Lung (tissue), 12 donors: ENCODE data around the gene SLC6A2. TPM values are rescaled to one million over a fixed set of nuclear protein-coding genes. Genes with fewer than 3 reads are reported as not detected.

Experiments
- ATAC-seq: fragments of 200-7000 bp; cut with Tn5 transposase; one replicate; pipeline ENCODE4 v1.9.1; 2020; ENCODE audit warnings: moderate number of reproducible peaks; ENCODE audit not compliant: insufficient read depth, low FRiP score
- DNase-seq, 3 donors: peaks; one replicate each; pipeline ENCODE4 v3.0.0-alpha.2; 2013 to 2017
- H3K27ac ChIP-seq, 2 donors: one replicate each; pipeline ENCODE4 v1.5.1; 2013; ENCODE audit warnings: mild to moderate bottlenecking in 2 of 2, moderate library complexity in 2 of 2, control low read depth in 1 of 2, inconsistent platforms in 1 of 2, low read depth in 1 of 2, low read length in 1 of 2
- H3K27me3 ChIP-seq, 3 donors: one replicate each; pipeline ENCODE4 v1.5.1; 2013; ENCODE audit warnings: low read length in 2 of 3; ENCODE audit not compliant: control insufficient read depth in 3 of 3, insufficient read depth in 3 of 3
- H3K36me3 ChIP-seq, 4 donors: one replicate each; pipeline ENCODE4 v1.5.1; 2013; ENCODE audit warnings: low read length in 4 of 4, mild to moderate bottlenecking in 1 of 4, moderate library complexity in 1 of 4; ENCODE audit not compliant: control insufficient read depth in 4 of 4, insufficient read depth in 4 of 4
- H3K4me1 ChIP-seq, 5 donors: one replicate each; pipeline ENCODE4 v1.5.1; 2013; ENCODE audit warnings: low read length in 5 of 5, mild to moderate bottlenecking in 2 of 5, moderate library complexity in 1 of 5; ENCODE audit not compliant: control insufficient read depth in 5 of 5, insufficient read depth in 5 of 5
- H3K4me3 ChIP-seq: one replicate; pipeline ENCODE4 v1.5.1; 2013; ENCODE audit warnings: mild to moderate bottlenecking, control low read depth, moderate library complexity
- H3K9ac ChIP-seq, 2 donors: one replicate each; pipeline ENCODE4 v1.5.1; 2013; ENCODE audit warnings: low read length in 2 of 2, control low read depth in 1 of 2; ENCODE audit not compliant: insufficient read depth in 1 of 2
- H3K9me3 ChIP-seq, 4 donors: one replicate each; pipeline ENCODE4 v1.5.1; 2013; ENCODE audit warnings: low read length in 3 of 4, mild to moderate bottlenecking in 1 of 4, moderate library complexity in 1 of 4; ENCODE audit not compliant: control insufficient read depth in 4 of 4, insufficient read depth in 3 of 4
- CTCF ChIP-seq: IDR thresholded peaks from 2 replicates; pipeline ENCODE4 v1.5.1; 2012; ENCODE audit warnings: mild to moderate bottlenecking; ENCODE audit errors: control extremely low read depth, extremely low read depth
- WGBS, 2 donors: extraction: QIAGEN DNeasy Blood & Tissue Kit; methylation state at CpG; one replicate each; pipeline ENCODE4 v1.1.7; 2013; 5-methylcytosine and 5-hydroxymethylcytosine counted together
- polyA plus RNA-seq, 2 donors: library from polyadenylated mRNA; stranded (reverse); fragments of 200-250 nt; gene quantifications; one replicate each; pipeline ENCODE4 v1.2.1, GENCODE V29; 2013
- total RNA-seq, 2 donors: library from RNA; depleted of rRNA in 1 of 2; stranded (reverse); fragments of >200 nt in 1 of 2; gene quantifications; one replicate each; pipeline ENCODE4 v1.2.1, GENCODE V29; 2014 to 2021
- donor health status: control.
- donor health status: control.
- donor health status: Bipolar disorder and iron deficiency.
- donor health status: healthy.
- donor health status: DM: yes; HTN: yes; CAD: no.

Gene SLC6A2
- total and polyA plus RNA-seq, 4 donors = 0.02 to 0.26 TPM; not detected in 2

GRCh38 chr16:55687802-55688201, 32.0 kb downstream of the SLC6A2 start:
- Histone ChIP-seq H3K4me3 (no peak overlapping the region), H3K36me3 (no peaks in the 10 kb centered on the region), H3K27me3 (peaks cover 0 to 9% (median 3%) of the 10 kb centered on the region in 3 donors), H3K27ac (no peak overlapping the region), H3K9me3 (peaks cover 0 to 10% (median 1%) of the 10 kb centered on the region in 4 donors), H3K9ac (no peak overlapping the region), H3K4me1 (no peaks in the 10 kb centered on the region)
- DNase-seq = no peak
- ATAC-seq = no peak
- 75% methylated on average over 2 of the region's 2 CpGs for WGBS, 2 donors
- no peak for TF ChIP-seq CTCF

- no peak for TF ChIP-seq CTCF
- no peak for ATAC-seq
- Histone ChIP-seq H3K27ac (no peak overlapping the region), H3K27me3 (peaks cover 0 to 9% (median 3%) of the 10 kb centered on the region in 3 donors), H3K9ac (no peak overlapping the region), H3K36me3 (no peaks in the 10 kb centered on the region), H3K9me3 (peaks cover 0 to 5% (median 1%) of the 10 kb centered on the region in 4 donors), H3K4me3 (no peak overlapping the region), H3K4me1 (no peaks in the 10 kb centered on the region)
- WGBS, 2 donors = 31 to 37% methylated on average over 1 of the region's 1 CpG
- no peak for DNase-seq
Measured at GRCh38 chr16:55690841-55691240, 35.1 kb downstream of the SLC6A2 start.

GRCh38 chr16:55691771-55692170, 36.0 kb downstream of the SLC6A2 start:
- H3K27me3 ChIP-seq = peaks cover 0 to 9% (median 1%) of the 10 kb centered on the region in 3 donors
- no peak for ATAC-seq
- DNase-seq = no peak
- no peaks in the 10 kb centered on the region for H3K4me1 ChIP-seq
- no peak overlapping the region for H3K27ac ChIP-seq
- H3K4me3 ChIP-seq = no peak overlapping the region
- no peaks in the 10 kb centered on the region for H3K9me3 ChIP-seq
- WGBS, 2 donors = 95 to 96% methylated on average over 12 of the region's 12 CpGs
- TF ChIP-seq CTCF = no peak
- H3K9ac ChIP-seq = no peak overlapping the region
- no peaks in the 10 kb centered on the region for H3K36me3 ChIP-seq

- H3K4me1 ChIP-seq = peaks cover 0 to 4% (median 0%) of the 10 kb centered on the region in 5 donors
- no peak for DNase-seq
- no peak overlapping the region for H3K9ac ChIP-seq
- H3K4me3 ChIP-seq = no peak overlapping the region
- TF ChIP-seq CTCF = no peak
- no peaks in the 10 kb centered on the region for H3K27me3 ChIP-seq
- WGBS, 2 donors = 81 to 84% methylated on average over 5 of the region's 5 CpGs
- H3K27ac ChIP-seq = no peak overlapping the region
- no peaks in the 10 kb centered on the region for H3K36me3 ChIP-seq
- no peaks in the 10 kb centered on the region for H3K9me3 ChIP-seq
- ATAC-seq = no peak
Measured at GRCh38 chr16:55695595-55695994, 39.8 kb downstream of the SLC6A2 start.
